ENCODE data around the gene ASPRV1.

ASPRV1 gene

GRCh38 chr2:69937968-69938367 is 23.5 kb downstream of the ASPRV1 start:
- no peak for DNase-seq

GRCh38 chr2:69936906-69937305 is 24.5 kb downstream of the ASPRV1 start:
- DNase-seq = no peak

- no peak for DNase-seq
Observed at GRCh38 chr2:69935011-69935410, 26.4 kb downstream of the ASPRV1 start.

GRCh38 chr2:69934614-69934908 is 26.9 kb downstream of the ASPRV1 start:
- DNase-seq = no peak

- no peak for DNase-seq
Observed at GRCh38 chr2:69933839-69934613, 27.4 kb downstream of the ASPRV1 start.

GRCh38 chr2:69933254-69933828 is 28.1 kb downstream of the ASPRV1 start:
- no peak for DNase-seq

GRCh38 chr2:69932596-69932922 is 28.9 kb downstream of the ASPRV1 start:
- no peak for DNase-seq

- DNase-seq = no peak
Observed at GRCh38 chr2:69931832-69932595, 29.4 kb downstream of the ASPRV1 start.

- no peak for DNase-seq
Observed at GRCh38 chr2:69926849-69927515, 34.4 kb downstream of the ASPRV1 start.

- DNase-seq = no peak
Observed at GRCh38 chr2:69923116-69923515, 38.3 kb downstream of the ASPRV1 start.

GRCh38 chr2:69918401-69918800 is 43.0 kb downstream of the ASPRV1 start:
- DNase-seq = no peak

- no peak for DNase-seq
Observed at GRCh38 chr2:69917852-69918251, 43.6 kb downstream of the ASPRV1 start.

- no peak for DNase-seq
Observed at GRCh38 chr2:69916106-69916505, 45.3 kb downstream of the ASPRV1 start.

GRCh38 chr2:69914950-69915945 is 46.2 kb downstream of the ASPRV1 start, which contains the start of gene MXD1:
MXD1 (plus strand) TSS chr2:69915109; CDS start chr2:69915331, 222 bp downstream.
- DNase-seq = peak in 1 of 2 experiments; percentile 98

GRCh38 chr2:69914164-69914949 is 47.1 kb downstream of the ASPRV1 start:
- DNase-seq = peak in 1 of 2 experiments; percentile 100

- DNase-seq = no peak
Observed at GRCh38 chr2:69911985-69912563, 49.4 kb downstream of the ASPRV1 start.

All from stimulated activated CD4-positive, alpha-beta T cell treated with anti-CD3 and anti-CD28 coated beads, Interleukin-4, amount 100 ng/mL, for 4 hours (primary cell).